GM12875 (cell line): ENCODE results near the gene KCNQ1OT1.

Experiments
- H3K4me3 ChIP-seq: one replicate; pipeline ENCODE4 v1.5.1; 2011; ENCODE audit warnings: low read depth, low read length, control low read depth
- TF ChIP-seq, protein P1 (sequence below): IDR thresholded peaks from 2 replicates; pipeline ENCODE4 v1.5.1; 2011; ENCODE audit warnings: low read depth, mild to moderate bottlenecking, control low read depth, inconsistent platforms, low read length, moderate library complexity, borderline replicate concordance; ENCODE audit not compliant: insufficient read depth

Gene KCNQ1OT1

DNA sequence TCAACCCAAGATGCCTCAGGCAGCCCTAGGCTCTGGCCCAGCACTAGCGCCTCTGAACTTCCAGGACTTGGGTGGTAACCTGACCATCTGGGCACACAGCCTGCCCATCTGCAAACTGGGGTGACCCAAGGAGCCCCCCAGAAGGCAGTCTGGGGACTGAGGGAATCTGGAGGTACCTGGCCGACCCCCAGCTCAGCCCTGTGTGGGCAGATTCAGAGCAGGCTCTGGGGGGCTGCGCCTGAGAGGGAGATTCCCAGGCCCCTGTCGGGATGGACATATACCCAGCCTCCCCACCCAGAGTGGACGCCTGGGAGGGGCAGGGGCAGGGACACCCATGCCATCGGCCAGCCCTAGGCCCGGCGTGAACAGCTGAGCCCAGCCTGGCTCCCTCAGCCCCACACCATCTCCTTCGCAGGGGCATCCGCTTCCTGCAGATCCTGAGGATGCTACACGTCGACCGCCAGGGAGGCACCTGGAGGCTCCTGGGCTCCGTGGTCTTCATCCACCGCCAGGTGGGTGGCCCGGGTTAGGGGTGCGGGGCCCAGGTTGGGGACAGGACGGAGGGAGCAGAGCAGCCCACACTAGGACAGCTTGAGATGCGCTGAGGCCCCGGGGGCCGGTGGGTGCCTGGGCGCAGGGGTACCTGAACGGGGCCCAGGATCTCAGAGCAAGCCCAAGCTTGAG, 128.1 kb downstream of the KCNQ1OT1 start:
- TF ChIP-seq, protein P1, sequence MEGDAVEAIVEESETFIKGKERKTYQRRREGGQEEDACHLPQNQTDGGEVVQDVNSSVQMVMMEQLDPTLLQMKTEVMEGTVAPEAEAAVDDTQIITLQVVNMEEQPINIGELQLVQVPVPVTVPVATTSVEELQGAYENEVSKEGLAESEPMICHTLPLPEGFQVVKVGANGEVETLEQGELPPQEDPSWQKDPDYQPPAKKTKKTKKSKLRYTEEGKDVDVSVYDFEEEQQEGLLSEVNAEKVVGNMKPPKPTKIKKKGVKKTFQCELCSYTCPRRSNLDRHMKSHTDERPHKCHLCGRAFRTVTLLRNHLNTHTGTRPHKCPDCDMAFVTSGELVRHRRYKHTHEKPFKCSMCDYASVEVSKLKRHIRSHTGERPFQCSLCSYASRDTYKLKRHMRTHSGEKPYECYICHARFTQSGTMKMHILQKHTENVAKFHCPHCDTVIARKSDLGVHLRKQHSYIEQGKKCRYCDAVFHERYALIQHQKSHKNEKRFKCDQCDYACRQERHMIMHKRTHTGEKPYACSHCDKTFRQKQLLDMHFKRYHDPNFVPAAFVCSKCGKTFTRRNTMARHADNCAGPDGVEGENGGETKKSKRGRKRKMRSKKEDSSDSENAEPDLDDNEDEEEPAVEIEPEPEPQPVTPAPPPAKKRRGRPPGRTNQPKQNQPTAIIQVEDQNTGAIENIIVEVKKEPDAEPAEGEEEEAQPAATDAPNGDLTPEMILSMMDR = no peak
- no peak overlapping the region for H3K4me3 ChIP-seq

GRCh38 chr11:2570841-2571597, 128.8 kb downstream of the KCNQ1OT1 start:
- TF ChIP-seq, protein P1 = no peak
- H3K4me3 ChIP-seq = no peak overlapping the region

DNA sequence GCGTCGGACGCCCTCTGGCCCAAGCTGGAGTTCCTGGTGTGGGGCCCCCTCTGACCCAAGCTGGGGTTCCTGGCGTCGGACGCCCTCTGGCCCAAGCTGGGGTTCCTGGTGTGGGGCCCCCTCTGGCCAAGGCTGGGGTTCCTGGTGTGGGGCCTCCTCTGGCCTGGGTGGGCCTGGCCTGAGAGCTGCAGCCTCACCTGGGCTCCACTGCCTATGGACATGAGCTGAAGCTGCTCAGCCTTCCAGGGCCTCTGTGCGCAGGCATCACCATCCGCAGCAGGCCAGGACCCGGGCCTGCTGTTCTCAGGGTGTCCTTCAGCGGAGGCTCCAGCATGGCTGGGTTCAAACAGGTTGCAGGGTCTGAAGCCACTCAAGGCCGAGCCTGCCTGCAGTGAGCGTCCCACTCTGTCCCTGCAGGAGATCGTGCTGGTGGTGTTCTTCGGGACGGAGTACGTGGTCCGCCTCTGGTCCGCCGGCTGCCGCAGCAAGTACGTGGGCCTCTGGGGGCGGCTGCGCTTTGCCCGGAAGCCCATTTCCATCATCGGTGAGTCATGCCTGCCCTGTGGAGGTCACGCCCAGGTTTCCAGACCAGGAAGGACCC, 129.5 kb downstream of the KCNQ1OT1 start:
- no peak overlapping the region for H3K4me3 ChIP-seq
- TF ChIP-seq, protein P1 = no peak

GRCh38 chr11:2569731-2570210, 130.0 kb downstream of the KCNQ1OT1 start:
- TF ChIP-seq, protein P1 = no peak
- H3K4me3 ChIP-seq = no peak overlapping the region

DNA sequence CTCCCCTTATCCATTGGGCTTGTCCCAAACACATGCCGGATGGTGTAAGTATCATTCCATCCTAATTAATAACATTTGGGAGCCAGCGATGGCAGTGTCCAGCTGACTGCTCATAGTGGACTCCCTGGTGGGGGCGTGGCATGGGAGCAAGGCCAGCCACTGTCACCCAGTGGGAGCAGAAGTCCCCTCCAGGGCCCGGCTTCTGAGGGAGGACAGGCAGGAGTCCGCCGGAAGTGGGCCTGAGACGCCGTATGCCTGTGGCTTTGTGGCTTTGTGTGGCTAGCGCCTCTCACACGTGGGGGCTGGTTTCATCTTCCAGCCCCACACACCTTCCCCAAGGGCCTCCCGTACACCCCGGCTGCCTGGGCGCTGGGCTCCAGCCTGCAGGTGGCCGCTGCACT, 130.5 kb downstream of the KCNQ1OT1 start:
- H3K4me3 ChIP-seq = no peak overlapping the region
- TF ChIP-seq, protein P1 = no peak

GRCh38 chr11:2567026-2567671, 132.6 kb downstream of the KCNQ1OT1 start:
- TF ChIP-seq, protein P1 = no peak
- no peak overlapping the region for H3K4me3 ChIP-seq
